SIG-M5 treated with dmso at 0.1 percent for 504 hours (cell line): ENCODE results near the gene POLD4.

Experiments
- DNase-seq: peaks from one replicate; lab custom pipeline; 2025; ENCODE audit not compliant: unreplicated experiment; lab: John Stamatoyannopoulos, UW

The POLD4 gene

GRCh38 chr11:67389477-67389876, 36.1 kb upstream of the POLD4 start:
- no peak for DNase-seq

GRCh38 chr11:67387518-67387917, 34.2 kb upstream of the POLD4 start:
- no peak for DNase-seq

DNA sequence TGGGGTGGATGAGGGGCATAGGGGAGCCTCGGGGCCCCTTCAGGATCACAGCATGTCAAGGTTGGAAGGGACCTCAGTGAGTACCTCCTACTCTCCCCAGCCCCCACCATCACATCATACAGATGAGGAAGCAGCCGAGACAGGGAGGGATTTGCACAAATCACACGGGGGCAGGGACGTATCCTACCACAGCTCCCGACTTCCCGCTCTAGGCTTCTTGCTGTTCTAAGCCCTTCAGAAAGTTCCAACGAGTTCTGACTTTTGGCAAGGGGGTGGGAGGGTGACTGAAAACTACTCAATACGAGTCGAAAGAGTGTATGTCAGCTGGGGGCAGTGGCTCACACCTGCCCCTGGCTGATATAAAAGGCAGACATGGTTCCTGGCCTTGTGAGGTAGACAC, 33.7 kb upstream of the POLD4 start:
- no peak for DNase-seq

GRCh38 chr11:67384851-67385366, 31.6 kb upstream of the POLD4 start:
- no peak for DNase-seq

- DNase-seq: peak; percentile 83
These were observed 29.2 kb upstream of the POLD4 start for GRCh38 chr11:67382276-67383136.

GRCh38 chr11:67381244-67381972, 28.1 kb upstream of the POLD4 start:
- peak; percentile 91 for DNase-seq

GRCh38 chr11:67379061-67380058, 26.0 kb upstream of the POLD4 start:
- no peak for DNase-seq

- DNase-seq: no peak
These were observed 25.2 kb upstream of the POLD4 start for GRCh38 chr11:67378544-67378943.

GRCh38 chr11:67376873-67377808, 23.8 kb upstream of the POLD4 start:
- no peak for DNase-seq

GRCh38 chr11:67376063-67376820, 22.9 kb upstream of the POLD4 start:
- DNase-seq: no peak

DNA sequence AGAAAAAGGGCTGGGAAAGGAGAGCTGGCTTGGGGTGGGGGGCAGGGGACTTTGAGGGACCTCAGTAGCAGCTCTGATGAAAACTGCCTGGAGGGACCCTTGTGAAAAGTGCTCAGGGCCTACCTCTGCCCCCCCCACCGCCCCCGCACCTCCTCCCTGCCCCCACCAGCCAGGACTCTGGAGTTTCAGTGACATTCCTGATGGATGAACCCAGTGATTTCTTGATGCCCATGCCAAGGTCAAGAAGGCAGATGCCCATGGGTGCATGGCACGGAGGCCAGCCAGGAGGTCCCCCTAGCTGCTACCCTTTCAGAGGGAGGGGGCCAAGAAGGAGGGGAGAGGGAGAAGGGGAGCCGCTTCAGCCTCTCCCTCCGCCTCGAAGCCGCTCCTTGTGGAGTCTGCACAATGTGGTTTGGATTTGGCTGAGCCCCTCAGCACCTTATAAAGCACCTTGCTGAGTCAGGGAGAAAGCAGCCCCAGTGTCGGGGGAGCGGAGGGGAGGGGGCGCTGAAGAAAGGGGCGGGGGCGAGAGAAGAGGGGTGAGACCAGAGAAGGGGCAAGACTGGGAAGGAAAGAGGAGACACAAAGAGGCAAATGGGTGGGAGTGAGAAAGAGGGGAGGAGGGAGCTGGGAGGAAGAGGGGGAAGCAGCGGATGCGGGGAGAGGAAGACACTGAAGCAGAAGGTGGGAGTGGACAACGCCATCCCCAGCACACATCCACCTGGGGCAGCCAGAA, 22.1 kb upstream of the POLD4 start:
- DNase-seq: no peak

DNA sequence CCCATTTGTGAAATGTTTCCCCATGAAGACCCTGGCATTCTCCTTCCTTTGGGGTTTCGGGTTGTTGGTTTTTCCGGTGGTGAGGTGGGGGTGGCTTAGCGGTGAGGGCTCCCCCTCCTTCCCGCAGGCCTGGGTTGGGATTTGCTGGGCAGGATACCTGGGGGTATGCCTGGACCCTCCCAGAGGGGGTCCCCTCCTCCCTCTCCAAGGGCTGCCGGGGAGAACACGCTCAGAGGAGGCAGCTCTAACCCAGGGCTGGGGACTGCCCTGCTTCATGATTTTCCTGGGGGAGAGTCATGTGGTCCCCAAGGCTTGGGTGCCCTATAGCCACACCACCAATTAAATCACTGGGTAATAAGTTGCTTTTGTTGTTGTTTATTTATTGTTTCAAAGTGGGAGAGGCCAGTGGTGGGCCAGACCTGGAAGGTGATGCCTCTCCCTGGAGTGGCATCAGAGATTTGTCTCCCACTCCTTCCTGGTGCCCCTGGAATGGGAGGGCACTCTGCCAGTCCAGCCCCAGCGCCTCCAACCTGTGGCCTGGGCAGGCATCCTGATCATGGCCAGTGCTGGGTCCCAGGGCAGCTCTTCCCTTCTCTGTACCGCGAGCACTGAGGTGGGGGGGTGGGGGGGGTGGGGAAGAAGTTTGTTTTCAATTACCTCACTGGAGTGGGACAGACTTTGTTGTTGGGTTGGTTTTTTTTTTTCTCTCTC, 21.4 kb upstream of the POLD4 start:
- DNase-seq: no peak

- peak; percentile 85 for DNase-seq
These were observed 20.6 kb upstream of the POLD4 start for GRCh38 chr11:67373648-67374570.

DNA sequence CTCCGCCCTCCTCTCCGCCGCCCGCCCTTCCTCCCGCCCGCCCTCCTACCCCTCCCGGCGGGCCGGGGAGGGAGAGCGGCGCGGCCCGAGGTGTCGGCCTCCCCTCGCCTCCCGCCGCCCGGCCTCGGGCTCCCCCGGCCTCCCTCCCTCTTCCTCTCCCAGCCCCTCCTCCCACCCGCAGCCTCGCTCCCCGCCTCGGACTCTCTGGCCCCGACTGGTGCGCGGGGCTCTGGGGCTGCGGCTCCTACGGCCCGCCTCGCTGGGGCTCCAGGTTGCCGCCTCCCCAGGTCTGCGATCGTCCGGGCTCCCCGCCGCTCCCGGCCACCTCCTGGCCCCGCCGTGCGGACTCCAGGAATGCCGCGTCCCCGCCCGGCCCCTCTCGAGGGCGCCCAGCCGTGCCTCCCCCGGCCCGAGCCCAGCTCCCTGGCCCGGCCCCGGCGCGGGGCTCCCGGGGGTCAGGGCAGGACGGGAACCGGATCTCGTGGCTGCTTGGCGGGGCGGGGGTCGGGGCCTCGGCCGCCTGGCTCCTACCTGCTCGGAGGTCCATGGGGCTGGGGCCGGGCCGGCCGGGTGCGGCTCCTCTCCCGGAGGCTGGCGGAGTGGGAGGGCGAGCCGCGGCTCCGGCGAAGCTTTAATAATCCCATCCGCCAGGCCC, 19.8 kb upstream of the POLD4 start, which contains the start of gene CLCF1:
Gene CLCF1 (minus strand): TSS at position 606 of the 655 bp plus-strand sequence. CDS start 59 bp downstream, at position 547.
- DNase-seq: peak; percentile 24

DNA sequence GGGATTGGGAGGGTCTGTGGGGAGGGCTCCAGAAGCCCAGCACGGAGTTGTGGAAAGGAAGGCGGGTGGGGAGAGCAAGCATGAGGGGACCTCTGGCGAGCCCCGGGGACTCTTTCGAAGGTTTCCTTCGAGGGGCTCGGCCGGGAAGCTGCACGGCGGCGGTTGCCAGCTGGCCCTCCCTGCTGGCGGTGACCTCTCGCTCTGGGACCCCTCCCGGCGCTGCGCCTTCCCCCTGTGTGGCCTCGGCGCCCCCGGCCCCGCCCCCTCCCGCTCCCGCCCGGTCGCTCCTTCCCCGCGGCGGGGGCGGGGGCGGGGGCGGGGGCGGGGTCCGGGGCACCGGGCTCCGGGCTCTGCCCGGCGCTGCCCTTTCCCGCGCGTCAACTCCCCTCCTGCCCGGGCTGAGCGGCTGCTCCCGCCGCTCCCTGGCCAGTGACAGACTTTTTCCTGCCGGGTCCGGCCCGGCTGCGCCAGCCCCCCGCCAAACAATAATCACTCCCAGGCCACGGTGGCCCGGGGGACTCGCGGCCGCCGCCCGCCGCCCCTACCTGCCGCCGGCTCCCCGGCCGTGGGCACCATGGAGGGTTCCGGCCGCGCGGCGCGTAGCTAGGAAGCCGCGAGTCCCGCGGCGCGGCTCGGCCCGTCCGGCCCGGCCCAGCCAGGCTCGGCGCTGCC, 19.1 kb upstream of the POLD4 start:
- no peak for DNase-seq
